Germinal center (tissue), 1 donor: ENCODE measurements around the gene PSD4.

ENCODE experiments used
- DNase-seq: peaks from one replicate; pipeline ENCODE4 v3.0.0; 2012; ENCODE audit warnings: mixed read lengths, low spot score

Gene PSD4

GRCh38 chr2:113207021-113207420 is 33.2 kb downstream of the PSD4 start:
- DNase-seq, result no peak

- no peak for DNase-seq
These were observed 34.6 kb downstream of the PSD4 start for GRCh38 chr2:113208396-113208795.

GRCh38 chr2:113209011-113209645 is 35.4 kb downstream of the PSD4 start:
- DNase-seq, result no peak

- no peak for DNase-seq
These were observed 35.9 kb downstream of the PSD4 start for GRCh38 chr2:113209646-113210171.

GRCh38 chr2:113211226-113212105 is 37.7 kb downstream of the PSD4 start:
- no peak for DNase-seq

GRCh38 chr2:113212245-113213060 is 38.7 kb downstream of the PSD4 start:
- no peak for DNase-seq

GRCh38 chr2:113213061-113213930 is 39.5 kb downstream of the PSD4 start:
- no peak for DNase-seq

- no peak for DNase-seq
These were observed 40.4 kb downstream of the PSD4 start for GRCh38 chr2:113214141-113214540.

- DNase-seq, result no peak
These were observed 41.3 kb downstream of the PSD4 start for GRCh38 chr2:113215056-113215455.

- no peak for DNase-seq
These were observed 42.5 kb downstream of the PSD4 start for GRCh38 chr2:113216321-113216720.

DNA sequence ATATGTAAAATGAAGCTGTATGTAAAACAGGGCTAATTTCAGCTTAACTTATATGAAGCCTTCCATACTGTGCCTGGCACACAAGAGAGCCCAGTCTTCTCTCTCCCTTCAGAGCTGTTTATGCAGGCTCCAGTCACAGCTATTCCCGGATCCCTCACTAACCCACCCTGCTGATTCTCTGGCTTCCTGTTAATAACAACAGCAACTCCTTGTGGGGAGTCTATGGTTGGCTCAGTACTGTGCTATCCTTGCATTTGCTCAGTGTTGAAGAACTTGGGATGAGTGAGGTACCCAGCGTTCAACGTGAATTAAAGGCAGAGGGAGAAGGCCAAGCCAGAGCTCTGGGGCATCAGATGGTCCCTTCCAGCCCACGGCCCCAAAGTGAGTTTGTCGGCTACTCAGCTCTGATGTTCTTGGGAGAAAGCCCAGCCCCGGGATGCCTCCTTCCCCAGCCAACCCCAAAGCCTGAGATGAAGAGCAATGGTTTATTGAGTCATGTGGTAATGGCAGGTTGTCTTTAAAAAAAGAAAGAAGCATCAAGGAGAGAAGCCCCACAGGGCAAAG is 43.2 kb downstream of the PSD4 start:
- DNase-seq, result no peak

DNA sequence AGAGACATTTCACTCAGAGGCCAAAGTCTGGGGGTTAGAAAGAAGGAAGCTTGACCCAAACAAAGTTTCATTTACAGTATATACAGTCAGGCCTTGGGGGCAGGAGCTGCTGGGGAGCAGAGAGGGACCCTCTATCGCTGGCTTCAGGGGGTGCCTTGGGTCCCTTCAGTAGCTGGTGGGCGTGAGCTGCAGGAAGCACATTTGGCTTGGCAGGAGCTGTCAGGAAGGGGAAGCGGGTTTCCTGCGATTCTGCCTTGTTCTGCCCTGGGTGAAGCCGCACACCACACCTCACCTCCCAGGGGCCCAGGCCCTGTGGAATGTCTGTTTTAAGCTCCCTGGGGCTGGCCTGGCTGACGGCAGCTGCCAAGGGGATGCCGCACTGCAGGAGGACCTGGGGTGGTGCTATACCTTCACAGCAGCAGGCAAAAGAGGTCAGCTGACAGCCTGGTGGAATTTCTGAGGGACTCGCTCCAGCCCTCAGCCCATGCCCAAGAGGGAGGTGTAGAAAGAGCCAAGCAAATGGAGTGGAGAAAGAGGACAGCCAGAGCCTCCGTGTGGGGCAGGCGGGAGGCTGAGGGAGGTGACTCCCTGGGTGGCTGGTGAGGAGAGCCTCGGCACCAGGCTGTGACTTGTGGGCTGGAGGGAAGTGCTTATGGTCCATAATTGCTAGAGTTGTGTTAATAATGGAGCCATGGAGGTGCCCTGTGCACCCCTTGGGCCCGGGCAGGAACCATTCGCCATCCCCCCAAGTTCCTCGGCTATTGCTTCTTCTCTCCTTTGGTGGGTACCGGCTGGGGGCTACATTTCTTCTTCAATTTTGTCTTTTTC is 43.9 kb downstream of the PSD4 start:
- DNase-seq, result no peak

GRCh38 chr2:113218283-113219091 is 44.7 kb downstream of the PSD4 start:
- no peak for DNase-seq

DNA sequence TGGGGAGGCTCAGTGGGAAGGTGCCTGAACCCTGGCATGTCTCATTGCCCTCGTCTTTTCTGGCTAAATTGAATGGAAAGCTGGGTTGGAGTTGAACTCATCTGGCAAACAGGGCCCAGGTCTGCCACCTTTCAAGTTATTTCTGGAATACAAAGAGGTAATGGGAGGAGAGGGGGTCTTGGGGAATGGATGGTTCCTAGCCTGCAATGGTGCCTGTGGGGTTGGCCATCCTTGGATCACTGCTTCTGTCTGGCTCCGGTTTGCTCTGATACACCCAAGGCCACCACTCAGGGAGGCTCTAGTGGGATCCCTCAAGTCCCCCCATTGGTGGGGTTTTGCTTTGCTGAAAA is 45.3 kb downstream of the PSD4 start:
- DNase-seq, result no peak

DNA sequence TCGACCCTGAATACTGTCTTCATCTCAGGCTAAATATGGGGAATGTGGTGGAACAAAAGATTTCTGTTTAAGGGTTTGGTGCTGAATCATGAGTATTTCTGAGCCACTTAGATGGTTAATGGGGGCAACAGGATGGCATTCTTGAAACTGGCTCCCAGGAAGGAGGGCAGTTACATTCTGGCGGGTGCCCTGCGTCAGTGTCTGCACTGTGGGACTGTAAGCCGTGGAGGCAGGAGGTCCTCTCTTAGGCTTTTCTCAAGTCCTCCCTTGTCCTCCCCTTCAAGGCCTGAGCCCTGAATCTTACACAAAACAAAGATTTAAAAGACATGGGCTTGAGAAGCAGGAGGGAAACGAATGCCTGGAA is 45.7 kb downstream of the PSD4 start:
- DNase-seq, result no peak

DNA sequence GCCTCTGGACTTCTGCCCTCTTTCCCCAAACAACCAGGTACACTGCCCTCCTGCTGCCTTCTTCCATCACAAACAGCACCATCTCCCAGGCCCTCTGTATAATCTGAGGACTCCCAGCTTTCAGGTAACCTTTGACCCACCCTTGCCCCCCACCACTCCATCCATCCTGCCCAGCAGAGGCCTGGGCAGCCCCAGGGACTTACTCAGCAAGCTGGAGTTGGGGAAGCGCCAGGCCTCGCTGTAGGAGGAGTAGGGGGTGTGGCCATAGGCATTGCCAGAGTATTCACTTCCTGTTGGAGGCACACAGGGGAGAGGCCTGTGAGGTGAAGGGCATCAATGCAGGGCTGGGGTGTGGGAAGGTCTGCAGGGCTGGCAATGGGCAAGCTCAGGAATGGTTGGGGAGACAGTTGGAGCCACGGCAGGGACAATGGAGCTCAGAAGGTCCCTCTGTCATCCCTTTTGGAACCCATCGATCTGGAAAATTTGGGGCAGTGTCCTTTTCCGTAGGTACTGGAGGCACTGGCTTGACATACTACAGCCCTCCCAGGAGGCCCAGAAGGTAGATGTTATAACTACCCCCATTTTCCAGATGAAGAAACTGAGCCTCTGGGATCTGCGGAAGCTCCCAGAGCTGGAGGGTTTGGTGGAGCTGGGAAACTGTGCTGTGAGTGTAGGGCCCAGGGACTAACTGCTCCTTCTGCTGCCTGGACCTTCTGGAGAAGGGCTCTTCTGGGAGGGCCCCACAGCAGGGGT is 46.3 kb downstream of the PSD4 start:
- no peak for DNase-seq

- no peak for DNase-seq
These were observed 47.4 kb downstream of the PSD4 start for GRCh38 chr2:113220970-113221708.

DNA sequence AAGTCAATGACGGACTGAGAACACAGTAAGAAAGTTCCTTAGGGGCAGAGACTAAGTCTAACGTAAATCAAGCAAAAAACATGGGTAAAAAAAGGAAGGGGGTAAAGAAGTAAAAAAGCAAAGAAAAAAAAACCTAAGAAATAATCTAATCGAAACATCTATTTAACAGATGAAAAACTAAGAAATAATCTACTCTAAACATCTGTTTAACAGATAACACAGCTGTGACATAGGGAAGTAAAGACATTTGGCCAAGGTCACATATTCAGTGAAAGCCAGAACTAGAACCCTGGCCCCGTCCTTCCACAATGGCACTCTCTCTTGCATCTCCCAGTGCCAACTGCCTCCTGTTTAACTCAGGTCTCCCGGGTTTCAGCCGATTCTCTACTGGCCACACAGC is 48.1 kb downstream of the PSD4 start:
- DNase-seq, result no peak
